Stimulated activated CD4-positive, alpha-beta T cell treated with anti-CD3 and anti-CD28 coated beads, TNF-alpha, amount 100 ng/mL, for 1 hour (primary cell): ENCODE data around the gene PROB1.
A peak's percentile ranks its signal among the peaks of the same experiment; 100 is the strongest.
"Not testable (repeated sequence)": the region's sequence is repeated elsewhere in the genome, so short reads cannot be mapped to it uniquely, and the experiment has no call there.

Experiments used
- DNase-seq, 3 donors: peaks; one replicate each; pipeline ENCODE4 v3.0.0-alpha.2; 2020; ENCODE audit warnings: low read depth in 3 of 3, low spot score in 1 of 3

PROB1 gene, protein sequence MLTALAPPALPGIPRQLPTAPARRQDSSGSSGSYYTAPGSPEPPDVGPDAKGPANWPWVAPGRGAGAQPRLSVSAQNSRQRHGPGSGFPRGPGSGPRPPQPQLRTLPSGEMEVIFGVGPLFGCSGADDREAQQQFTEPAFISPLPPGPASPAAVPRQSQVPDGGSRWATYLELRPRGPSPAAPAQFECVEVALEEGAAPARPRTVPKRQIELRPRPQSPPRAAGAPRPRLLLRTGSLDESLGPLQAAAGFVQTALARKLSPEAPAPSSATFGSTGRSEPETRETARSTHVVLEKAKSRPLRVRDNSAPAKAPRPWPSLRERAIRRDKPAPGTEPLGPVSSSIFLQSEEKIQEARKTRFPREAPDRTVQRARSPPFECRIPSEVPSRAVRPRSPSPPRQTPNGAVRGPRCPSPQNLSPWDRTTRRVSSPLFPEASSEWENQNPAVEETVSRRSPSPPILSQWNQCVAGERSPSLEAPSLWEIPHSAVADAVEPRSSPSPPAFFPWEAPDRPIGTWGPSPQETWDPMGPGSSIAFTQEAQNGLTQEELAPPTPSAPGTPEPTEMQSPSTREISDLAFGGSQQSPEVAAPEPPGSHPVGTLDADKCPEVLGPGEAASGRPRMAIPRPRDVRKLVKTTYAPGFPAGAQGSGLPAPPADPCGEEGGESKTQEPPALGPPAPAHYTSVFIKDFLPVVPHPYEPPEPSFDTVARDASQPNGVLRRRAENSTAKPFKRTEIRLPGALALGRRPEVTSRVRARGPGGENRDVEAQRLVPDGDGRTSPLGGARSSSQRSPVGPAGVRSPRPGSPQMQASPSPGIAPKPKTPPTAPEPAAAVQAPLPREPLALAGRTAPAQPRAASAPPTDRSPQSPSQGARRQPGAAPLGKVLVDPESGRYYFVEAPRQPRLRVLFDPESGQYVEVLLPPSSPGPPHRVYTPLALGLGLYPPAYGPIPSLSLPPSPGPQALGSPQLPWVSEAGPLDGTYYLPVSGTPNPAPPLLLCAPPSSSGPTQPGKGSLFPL

DNA sequence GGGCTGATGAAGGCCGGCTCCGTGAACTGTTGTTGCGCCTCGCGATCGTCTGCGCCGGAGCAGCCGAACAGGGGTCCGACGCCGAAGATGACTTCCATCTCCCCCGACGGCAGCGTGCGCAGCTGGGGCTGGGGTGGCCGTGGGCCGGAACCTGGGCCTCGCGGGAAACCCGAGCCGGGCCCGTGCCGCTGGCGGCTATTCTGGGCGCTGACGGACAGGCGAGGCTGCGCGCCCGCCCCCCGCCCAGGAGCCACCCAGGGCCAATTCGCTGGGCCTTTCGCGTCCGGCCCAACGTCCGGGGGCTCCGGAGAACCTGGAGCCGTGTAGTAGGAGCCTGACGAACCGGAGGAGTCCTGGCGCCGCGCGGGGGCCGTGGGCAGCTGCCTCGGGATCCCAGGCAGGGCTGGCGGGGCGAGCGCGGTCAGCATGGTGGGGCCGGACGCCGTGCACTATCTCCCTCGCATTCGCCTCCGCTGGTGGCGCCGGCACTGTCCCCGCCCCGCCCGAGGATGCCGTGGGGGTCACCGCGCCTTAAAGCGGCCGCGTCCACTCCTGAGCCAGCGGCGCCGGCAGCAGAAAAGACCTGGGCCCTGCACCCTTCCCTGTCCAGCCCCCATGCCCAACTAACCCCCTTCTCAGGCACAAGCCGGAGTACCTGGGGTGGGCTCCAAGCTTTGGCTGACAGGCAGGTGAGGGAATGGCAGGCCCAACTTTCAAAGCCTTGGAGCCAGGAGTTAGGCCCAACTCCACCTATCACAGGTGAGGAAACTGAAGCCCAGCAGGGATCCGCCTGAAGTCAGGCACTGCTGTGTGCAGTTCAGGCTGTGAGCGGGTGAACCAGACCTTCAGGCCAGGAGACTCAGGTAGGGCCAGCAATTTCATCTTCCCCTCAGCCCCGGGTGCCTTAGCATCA lies at the start of gene PROB1:
PROB1 (minus strand) TSS at position 451 of the 913 bp plus-strand sequence; CDS start at position 428, 23 bp downstream.
- DNase-seq, result no peak

DNA sequence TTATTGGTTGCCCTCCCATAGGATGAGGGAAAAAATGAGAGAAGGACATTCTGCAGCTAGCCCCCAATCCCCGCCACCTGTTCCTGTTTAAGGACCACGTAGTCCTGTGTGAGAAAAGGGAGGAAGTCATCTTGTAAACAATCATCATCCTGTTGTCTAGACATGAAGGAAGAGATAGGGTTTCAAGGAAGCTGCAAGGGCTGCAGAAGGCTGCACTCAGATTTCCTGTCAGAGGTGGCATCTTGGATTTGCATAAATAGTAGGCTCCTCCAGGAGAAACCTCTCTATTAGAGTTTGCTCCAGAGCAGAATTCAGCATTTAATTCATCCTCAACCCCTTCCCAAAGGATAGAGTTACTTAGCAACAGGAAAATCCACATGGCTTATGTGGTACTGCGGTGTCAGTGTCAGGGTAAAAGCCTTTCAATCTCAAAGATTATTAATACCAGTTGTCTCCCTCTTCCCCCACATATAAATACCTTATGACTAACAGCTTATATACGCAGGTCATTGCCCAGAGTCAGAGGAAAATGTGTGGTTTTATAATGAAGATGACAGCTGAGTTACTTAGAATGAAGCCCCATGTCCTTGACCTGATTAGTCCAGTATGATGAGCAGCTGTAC lies 49.0 kb upstream of the PROB1 start:
- DNase-seq, result no peak

DNA sequence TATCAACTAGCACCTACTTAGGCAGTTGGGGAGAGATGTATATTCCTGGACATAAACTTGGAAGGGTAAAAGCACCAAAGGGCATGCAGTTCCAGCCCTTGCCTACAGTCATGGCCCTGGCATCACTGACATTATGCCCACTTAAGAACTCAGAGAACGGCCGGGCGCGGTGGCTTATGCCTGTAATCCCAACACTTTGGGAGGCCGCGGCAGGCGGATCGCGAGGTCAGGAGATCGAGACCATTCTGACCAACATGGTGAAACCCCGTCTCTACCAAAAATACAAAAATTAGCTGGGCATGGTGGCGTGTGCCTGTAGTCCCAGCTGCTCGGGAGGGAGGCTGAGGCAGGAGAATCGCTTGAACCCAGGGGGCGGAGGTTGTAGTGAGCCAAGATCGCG lies 45.5 kb upstream of the PROB1 start:
- DNase-seq, result not testable (repeated sequence)

DNA sequence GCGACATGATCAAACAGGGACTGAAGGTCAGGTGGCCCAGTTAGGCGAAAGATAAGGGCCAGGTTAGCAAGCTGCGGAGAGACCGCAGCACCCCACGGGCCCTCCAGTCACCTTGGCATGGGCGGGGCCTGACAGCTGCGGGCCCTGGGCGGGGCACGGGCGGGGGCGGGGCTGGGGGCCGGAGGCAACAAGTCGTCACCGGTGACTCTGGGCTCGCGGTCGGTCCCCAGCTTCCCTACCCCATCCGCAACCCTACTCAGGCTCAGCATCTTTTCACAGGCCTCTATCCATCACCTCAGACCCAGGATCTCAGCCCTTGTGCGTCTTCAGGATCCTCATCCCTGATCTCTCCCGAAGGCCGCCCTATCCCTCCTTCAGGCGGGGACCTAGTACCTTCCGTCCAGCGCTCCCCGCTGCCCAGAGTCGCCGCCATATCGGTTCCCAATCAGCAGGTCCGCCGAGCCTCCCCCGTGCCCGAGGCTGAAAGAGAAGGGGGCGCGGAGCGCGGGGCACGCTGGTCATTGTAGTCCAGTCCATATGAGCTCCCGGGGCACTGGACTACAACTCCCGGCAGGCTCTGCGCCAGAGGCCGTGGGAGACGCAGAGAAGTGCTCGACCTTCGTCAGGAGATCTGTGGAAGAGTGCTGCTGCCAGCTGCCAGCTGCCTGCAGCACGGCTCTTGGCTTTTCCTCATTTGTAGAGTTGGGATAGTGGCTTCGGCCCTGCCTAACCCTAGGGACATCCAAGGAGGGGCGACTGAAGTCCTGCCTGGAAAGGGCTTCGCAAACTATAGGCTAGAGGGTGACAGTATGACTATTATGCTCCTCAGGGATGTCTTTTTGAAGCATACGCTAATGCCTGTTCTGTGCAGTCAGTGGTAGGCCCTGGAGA lies 44.4 kb upstream of the PROB1 start, which contains the start of gene DNAJC18:
DNAJC18 (minus strand) TSS at position 513 of the 891 bp plus-strand sequence; CDS start at position 433, 80 bp downstream.
- DNase-seq, result peak; percentile 64 to 84 (median 70)

DNA sequence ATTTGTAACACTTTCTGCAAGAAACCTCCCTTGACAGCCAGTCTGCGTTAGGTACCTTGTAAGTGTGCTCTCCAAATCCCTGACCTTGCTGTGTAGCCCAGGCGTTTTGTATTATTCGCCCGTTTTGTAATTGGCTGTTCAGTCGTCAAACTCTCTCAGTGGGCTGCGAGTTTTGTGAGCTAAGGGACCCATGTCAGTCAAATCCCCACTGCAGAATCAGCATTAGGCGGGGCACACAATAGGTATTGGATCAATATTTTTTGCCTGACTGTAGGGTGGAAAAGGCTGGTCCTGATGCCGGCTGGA lies 43.8 kb upstream of the PROB1 start:
- DNase-seq, result no peak

DNA sequence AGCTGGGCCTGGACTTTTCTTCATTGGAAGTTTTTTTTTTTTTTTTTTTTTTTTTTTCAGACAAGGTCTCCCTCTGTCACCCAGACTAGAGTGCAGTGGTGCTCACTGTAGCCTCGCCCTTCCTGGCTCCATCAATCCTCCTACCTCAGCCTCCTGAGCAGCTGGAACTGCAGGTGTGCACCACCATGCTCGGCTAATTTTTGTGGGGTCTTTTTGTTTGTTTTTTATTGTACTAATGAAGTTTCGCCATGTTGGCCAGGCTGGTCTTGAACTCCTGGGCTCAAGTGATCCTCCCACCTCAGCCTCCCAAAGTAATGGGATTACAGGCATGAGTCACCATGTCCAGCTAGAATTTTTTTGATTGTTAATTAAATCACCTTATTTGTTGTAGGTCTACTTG lies 40.8 kb upstream of the PROB1 start:
- DNase-seq, result no peak

DNA sequence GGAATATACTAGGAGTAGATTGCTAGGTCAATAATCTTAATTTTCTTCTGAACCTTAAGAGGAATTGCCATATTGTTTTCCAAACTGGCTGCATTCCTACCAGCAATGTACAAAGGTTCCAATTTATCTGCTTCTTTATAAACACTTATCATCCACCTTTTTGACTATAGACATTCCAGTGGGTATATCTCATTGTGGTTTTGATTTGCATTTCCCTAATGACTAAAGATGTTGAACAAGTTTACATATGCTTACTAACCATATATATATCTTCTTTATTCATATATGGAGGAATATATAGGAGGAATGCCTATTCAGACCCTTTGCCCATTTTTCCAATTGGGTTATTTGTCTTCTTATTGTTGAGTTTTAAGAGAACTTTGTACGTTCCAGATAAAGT lies 36.8 kb upstream of the PROB1 start:
- no peak for DNase-seq

DNA sequence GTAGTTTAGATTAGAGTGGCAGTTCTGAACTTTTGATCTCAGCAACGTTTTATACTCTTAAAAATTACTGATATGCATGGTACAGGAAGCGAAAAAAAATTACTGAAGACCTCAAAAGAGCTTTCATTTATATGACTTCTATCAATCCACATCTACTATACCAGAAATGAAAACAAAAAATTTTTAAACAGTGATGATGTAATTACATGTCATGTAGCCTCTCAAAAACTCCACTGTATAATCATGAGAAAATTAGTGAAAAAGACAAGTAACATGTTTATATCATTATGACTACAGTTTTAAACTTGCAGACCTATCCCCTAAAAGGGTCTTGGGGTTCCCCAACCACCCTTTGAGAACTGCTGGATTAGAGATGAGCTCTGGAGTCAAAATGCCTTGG lies 35.1 kb upstream of the PROB1 start:
- DNase-seq, result no peak

DNA sequence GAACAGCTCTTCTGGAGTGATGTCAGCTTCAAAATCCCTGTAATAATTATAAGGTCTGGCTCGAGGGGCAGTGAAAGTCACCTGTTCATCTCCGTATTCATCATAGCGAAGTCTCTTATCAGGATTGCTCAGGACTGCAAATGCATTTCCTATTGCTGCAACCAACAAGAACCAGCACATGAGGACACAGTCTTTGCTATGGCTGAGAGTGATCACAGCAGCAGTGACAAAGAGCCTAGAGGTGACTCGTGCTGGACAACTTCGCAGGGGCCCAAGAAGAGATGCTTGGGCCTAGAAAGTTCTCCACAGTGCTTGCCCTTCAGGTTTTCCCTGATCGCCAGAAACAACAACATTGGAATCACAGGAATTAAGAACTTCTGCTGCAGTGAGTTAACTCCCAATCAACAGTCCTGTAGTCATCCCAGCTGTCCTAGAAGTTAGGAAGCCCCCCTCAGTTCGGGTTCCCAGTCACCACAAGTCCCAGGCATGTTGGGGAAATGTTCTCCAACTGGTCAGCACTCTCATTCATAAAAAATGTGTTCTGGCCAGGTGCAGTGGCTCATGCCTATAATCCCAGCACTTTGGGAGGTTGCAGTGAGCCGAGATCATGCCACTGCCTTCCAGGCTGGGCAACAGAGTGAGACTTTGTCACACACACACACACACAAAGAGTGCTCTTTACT lies 31.4 kb upstream of the PROB1 start:
- DNase-seq, result no peak

DNA sequence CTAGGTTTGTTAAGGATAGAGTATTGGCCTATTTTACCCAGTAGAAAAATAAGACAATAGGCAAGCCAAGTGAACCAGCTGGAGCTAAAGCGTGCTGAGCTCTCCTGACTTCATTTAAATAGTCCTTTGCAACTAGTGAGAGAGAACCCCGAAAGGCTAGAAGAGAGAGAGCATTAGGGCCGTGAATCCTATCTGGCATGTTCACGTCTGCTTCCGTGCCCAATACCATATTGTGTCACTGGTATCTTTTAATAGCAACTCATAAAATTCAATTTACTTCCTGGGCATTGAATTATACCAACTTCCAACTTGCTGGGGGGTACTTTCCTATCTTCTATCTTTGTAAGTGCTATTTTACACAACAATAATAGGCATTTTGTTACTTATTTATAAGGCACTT lies 30.6 kb upstream of the PROB1 start:
- no peak for DNase-seq

DNA sequence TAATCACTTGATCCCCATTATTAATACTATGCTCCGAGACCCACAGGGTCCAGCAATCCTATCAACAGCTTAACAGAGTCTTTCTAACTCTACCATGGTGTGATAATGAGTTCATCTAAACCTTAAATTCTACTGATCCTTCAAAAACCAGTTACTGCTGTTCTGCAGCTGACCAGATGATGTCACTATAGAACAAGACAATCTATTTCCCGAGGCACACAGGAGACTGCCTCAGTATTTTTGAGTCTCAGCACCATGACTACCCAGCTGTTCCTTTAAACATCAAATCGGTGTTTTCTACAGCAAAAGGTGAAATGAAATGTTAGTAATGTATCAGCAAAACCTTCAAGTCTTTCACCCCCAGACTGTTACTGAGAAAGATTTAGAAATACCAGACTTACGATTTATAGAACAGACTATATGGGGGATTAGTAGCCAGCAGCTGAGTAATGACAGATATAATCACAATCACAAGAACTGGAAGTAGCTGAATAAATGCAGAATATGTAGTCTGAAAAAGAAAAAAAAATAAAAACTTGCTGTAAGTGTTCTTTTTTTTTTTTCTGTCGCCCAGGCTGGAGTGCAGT lies 27.5 kb upstream of the PROB1 start:
- DNase-seq, result peak in 2 of 3 donors; percentile 20 to 21

DNA sequence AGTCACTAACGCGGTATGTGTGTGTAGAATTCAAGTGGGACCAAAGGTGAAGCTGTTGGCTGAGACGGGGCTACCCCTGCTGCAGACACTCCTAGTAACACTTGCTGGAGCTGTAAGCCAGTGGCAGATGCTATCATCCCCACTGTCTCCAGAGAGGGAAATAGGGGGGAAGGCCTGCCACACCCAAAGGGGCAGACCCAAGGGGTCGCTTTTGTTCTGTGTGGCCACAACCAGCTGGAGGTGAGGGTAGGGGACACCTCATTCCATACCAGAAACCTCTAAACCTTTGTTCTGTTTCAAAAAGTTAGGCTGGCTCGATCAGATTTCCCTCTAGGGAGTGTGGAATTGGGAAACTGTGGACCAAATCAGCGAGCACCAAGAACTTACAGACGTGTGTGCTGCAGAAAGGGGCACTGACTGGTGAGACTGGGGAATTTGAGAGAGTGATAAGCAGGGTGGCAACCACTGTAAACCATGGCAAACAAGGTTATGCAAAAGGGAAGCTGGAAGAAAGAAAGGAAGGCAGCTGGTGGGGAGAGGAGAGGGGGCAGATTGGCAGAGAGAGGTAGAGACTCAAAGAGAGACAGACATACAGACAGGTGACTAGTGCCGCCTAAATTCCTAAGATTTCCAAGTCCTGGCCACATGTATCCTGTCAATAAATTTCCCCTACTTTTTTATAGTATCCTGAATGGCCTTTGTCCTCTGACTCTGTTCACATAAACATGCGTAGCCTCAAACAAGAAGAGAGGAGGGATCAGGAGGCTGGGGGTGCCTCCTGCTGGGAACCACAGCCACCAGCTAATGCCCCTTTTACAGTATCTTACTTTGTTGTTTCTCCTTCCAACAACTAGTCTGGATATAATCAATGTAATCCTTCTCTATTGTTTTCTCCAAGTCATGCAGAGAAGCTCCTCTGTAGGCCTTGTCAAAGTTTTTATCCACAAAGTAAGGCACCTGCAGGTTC lies 24.6 kb upstream of the PROB1 start:
- DNase-seq, result no peak

DNA sequence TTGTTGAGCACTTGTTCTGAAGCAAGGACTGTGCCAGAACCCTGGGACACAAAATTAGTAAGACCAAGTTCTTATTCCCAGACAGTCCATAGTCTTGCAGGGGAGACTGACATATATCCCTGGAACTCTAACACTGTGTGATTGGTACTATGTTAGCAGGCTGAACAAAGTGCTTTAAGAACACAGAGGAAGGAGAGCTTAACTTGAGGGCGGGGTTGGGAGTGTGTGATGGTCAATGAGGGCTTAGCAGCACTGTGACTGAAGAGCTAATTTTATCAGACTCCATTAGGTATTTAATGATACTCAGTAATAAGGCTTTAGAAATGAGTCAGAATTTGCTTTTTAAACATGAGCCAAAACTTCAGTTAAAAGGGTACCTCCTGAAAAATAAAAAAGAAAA lies 23.9 kb upstream of the PROB1 start:
- no peak for DNase-seq

DNA sequence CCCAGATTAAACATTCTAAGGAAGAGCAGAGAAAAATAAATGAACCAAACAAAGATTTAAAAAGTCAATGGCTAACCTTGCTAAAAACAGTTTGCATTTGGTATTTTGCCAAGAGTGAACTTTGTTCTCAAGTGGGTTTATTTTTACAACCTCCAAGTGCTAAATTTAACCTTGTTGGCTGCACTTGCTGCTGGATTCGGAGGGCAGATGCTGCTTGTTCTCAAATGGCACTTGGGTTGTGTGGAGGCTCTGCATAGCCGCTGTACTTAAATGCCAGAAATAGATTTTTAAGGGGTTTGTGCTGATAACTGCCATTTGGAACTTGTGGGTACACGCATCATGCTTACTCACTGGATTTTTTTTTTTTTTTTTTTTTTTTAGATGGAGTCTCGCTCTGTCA lies 22.3 kb upstream of the PROB1 start:
- no peak for DNase-seq

DNA sequence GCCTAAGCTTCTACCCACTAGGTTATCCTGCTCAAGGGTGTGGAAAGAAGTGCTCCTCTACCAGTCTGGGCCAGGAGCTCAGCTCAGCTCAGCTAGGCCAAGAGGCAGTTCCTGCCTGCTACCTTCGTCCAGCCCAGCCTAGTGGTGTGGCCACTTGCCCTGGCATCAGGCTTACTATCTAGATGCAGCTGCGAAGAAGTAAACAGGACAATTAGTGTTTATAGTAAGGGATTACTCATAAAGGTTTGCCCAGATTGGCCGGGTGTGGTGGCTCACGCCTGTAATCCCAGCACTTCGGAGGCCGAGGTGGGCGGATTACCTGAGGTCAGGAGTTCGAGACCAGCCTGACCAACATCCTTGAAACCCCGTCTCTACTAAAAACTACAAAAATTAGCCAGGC lies 21.7 kb upstream of the PROB1 start:
- DNase-seq, result no peak

DNA sequence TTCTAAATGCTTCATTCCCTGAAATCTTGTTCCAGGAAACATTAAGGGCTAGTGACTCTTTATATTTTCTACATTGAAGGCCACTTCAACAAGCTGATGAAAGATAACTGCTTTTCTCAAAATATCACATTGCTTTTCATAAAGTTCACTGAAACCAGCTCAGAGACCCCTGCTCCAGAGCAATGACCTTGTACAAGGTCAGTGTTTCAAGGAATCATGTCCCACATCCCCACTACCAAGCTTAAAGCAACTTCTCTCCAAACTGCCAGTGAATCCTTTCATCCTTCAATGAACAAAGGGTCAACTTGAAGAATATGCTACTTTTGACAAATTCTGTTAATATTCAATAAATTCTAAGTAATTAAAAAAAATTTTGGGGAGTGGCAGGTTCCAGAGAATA lies 21.0 kb upstream of the PROB1 start:
- DNase-seq, result no peak

DNA sequence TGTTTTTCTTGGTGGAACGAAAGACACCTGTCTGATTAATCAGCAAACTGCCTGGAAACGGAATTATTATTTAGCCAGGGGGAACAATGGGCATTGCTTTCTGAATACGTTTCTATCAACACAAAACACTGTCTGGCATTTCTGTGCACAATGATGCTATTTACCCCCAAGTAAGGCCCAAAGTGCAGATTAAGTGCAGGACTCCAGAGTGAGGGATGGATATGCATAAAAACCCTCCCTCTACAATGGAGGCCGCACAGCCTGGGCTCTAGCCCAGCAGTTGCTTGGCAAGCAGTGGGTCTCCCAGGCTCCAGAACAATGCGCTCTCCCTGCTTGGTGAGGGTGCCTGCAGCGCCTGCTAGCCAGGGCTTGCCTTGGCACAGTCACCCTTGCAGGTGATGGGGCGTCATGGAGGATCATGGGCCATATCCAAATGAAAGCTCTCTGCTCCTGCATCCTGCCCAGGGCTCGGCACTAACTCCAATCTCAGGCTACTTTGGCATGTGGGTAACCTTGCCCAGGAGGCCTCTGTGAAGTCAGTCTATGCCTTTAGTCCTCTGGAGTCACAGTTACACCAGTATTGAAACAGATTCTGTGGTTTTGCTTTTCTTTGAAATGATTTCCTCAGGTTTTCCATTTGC lies 20.4 kb upstream of the PROB1 start:
- no peak for DNase-seq
